Calu3 (cell line): ENCODE measurements around the gene DIPK1A. TPM values are rescaled to one million over a fixed set of nuclear protein-coding genes. Genes with fewer than 3 reads are reported as not detected.

Experiments used
- BruUV-seq: library from RNA; stranded (reverse); fragments of 400-500 nt; replicated peaks from 2 replicates; lab custom pipeline; 2021; lab: Mats Ljungman, UMichigan
- CTCF ChIA-PET: fragments of 300-600 bp; sonication (Branson Sonifier 250); formaldehyde crosslinking; loops from one replicate; lab custom pipeline; 2022; ENCODE audit warnings: antibody characterized with exemption; lab: Charles Lee
- DNase-seq: peaks from one replicate; pipeline ENCODE4 v3.0.0; 2022
- H3K27ac Mint-ChIP-seq: one replicate; pipeline ENCODE4 v1.8.0; 2022; ENCODE audit warnings: mixed read lengths; ENCODE audit not compliant: unreplicated experiment
- H3K27me3 Mint-ChIP-seq: one replicate; pipeline ENCODE4 v1.8.0; 2022; ENCODE audit warnings: mixed read lengths; ENCODE audit not compliant: unreplicated experiment
- H3K36me3 Mint-ChIP-seq: one replicate; pipeline ENCODE4 v1.8.0; 2022; ENCODE audit warnings: mild to moderate bottlenecking, moderate library complexity, mixed read lengths; ENCODE audit not compliant: insufficient read depth, unreplicated experiment
- H3K4me1 Mint-ChIP-seq: one replicate; pipeline ENCODE4 v1.8.0; 2022; ENCODE audit warnings: mild to moderate bottlenecking, low read depth, mixed read lengths; ENCODE audit not compliant: unreplicated experiment
- H3K4me3 Mint-ChIP-seq: one replicate; pipeline ENCODE4 v1.8.0; 2022; ENCODE audit warnings: mild to moderate bottlenecking, low read depth, moderate library complexity, mixed read lengths; ENCODE audit not compliant: unreplicated experiment
- H3K9me3 Mint-ChIP-seq: one replicate; pipeline ENCODE4 v1.8.0; 2022; ENCODE audit warnings: low read depth, mixed read lengths; ENCODE audit not compliant: unreplicated experiment
- CTCF ChIP-seq: fragments of 200-600 bp; IDR thresholded peaks from one replicate; pipeline ENCODE4 v1.8.0; 2022; ENCODE audit warnings: antibody characterized with exemption; ENCODE audit not compliant: unreplicated experiment
- intact Hi-C: fragments of 100-400 bp; cut with micrococcal nuclease; formaldehyde crosslinking; loops from one replicate; pipeline ENCODE4 v1.10.0; 2022; ENCODE audit not compliant: unreplicated experiment
- total RNA-seq: library from RNA; stranded (reverse); gene quantifications from 2 replicates; pipeline ENCODE4 v1.2.3, GENCODE V29; 2022

The DIPK1A gene
- total RNA-seq, 1 experiment from 2014 or later, result 4.9 TPM

- Mint-ChIP-seq H3K4me3 (no peak overlapping the region), H3K9me3 (no peaks in the 10 kb centered on the region), H3K27ac (no peak overlapping the region), H3K27me3 (no peaks in the 10 kb centered on the region), H3K4me1 (peaks cover 41% of the 10 kb centered on the region), H3K36me3 (peaks cover 97% of the 10 kb centered on the region)
- intact Hi-C loops, result no loop called here
- no peak for TF ChIP-seq CTCF
- no TSS peak for BruUV-seq
- CTCF ChIA-PET, result no interaction called here
- no peak for DNase-seq
Measured at GRCh38 chr1:92839442-92839841, 121.8 kb downstream of the DIPK1A start.

GRCh38 chr1:92838519-92838918 is 122.7 kb downstream of the DIPK1A start:
- Mint-ChIP-seq H3K36me3 (peaks cover 97% of the 10 kb centered on the region), H3K4me1 (peaks cover 51% of the 10 kb centered on the region), H3K9me3 (no peaks in the 10 kb centered on the region), H3K27ac (no peak overlapping the region), H3K4me3 (no peak overlapping the region), H3K27me3 (no peaks in the 10 kb centered on the region)
- intact Hi-C loops, result no loop called here
- DNase-seq, result no peak
- BruUV-seq, result no TSS peak
- no peak for TF ChIP-seq CTCF
- CTCF ChIA-PET, result no interaction called here

- DNase-seq, result no peak
- CTCF ChIA-PET, result no interaction called here
- H3K9me3 Mint-ChIP-seq, result no peaks in the 10 kb centered on the region
- BruUV-seq, result no TSS peak
- no peaks in the 10 kb centered on the region for H3K27me3 Mint-ChIP-seq
- peaks cover 100% of the 10 kb centered on the region for H3K36me3 Mint-ChIP-seq
- H3K4me3 Mint-ChIP-seq, result no peak overlapping the region
- intact Hi-C loops, result no loop called here
- no peak for TF ChIP-seq CTCF
- H3K27ac Mint-ChIP-seq, result no peak overlapping the region
- peaks cover 52% of the 10 kb centered on the region for H3K4me1 Mint-ChIP-seq
Measured at GRCh38 chr1:92837062-92837461, 124.2 kb downstream of the DIPK1A start.

- CTCF ChIA-PET, result no interaction called here
Measured at GRCh38 chr1:92834617-92835016, 126.6 kb downstream of the DIPK1A start.

More at GRCh38 chr1:92834617-92835016, 126.6 kb downstream of the DIPK1A start:
- H3K9me3 Mint-ChIP-seq, result no peaks in the 10 kb centered on the region
- peak overlapping the region; percentile 100 for H3K27ac Mint-ChIP-seq
- H3K4me1 Mint-ChIP-seq, result peaks cover 52% of the 10 kb centered on the region
- no peak for TF ChIP-seq CTCF
- H3K4me3 Mint-ChIP-seq, result peak overlapping the region; percentile 97
- no peaks in the 10 kb centered on the region for H3K27me3 Mint-ChIP-seq
- BruUV-seq, result no TSS peak
- peaks cover 86% of the 10 kb centered on the region for H3K36me3 Mint-ChIP-seq
- DNase-seq, result no peak
- intact Hi-C loops, result loop anchor here (5.0 kb wide), 2 partner anchors 47 to 87 kb away; partner anchors contain the start of gene EVI5
